DND-41 (cell line): ENCODE measurements around the gene CASP7.

Experiments
- EZH2 ChIP-seq: IDR thresholded peaks from 3 replicates; pipeline ENCODE4 v1.6.1; 2012; ENCODE audit warnings: borderline replicate concordance, low read depth, mild to moderate bottlenecking, moderate library complexity, low read length, inconsistent platforms; ENCODE audit not compliant: severe bottlenecking
- TF ChIP-seq, protein P1 (sequence below): IDR thresholded peaks from 2 replicates; pipeline ENCODE4 v1.5.1; 2012; ENCODE audit warnings: borderline replicate concordance, low read length, moderate library complexity, mild to moderate bottlenecking; ENCODE audit not compliant: poor library complexity, severe bottlenecking; ENCODE audit errors: extremely low read depth

DNA sequence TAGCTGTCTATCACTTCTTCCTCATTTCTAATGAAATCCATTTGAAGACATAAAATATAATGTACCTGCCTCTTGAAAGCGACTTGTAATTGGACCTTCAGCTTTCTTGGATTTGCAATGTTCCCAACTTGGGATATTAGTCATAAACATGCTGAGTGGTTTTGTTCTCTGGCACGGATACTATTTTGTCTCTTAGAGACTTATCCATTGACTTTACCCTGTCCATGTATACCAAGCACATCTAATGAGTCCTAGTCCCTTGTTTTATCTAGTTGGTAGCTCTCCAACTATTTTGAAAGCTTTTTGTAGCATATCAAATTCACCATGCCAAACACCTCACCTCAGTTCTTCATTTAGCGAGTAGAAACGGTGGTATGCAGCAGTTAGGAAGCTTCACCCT is 90.6 kb downstream of the CASP7 start:
- TF ChIP-seq, protein P1, sequence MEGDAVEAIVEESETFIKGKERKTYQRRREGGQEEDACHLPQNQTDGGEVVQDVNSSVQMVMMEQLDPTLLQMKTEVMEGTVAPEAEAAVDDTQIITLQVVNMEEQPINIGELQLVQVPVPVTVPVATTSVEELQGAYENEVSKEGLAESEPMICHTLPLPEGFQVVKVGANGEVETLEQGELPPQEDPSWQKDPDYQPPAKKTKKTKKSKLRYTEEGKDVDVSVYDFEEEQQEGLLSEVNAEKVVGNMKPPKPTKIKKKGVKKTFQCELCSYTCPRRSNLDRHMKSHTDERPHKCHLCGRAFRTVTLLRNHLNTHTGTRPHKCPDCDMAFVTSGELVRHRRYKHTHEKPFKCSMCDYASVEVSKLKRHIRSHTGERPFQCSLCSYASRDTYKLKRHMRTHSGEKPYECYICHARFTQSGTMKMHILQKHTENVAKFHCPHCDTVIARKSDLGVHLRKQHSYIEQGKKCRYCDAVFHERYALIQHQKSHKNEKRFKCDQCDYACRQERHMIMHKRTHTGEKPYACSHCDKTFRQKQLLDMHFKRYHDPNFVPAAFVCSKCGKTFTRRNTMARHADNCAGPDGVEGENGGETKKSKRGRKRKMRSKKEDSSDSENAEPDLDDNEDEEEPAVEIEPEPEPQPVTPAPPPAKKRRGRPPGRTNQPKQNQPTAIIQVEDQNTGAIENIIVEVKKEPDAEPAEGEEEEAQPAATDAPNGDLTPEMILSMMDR: no peak
- no peak for TF ChIP-seq EZH2
